ENCODE measurements around the gene NUDT12.

NUDT12 gene

DNA sequence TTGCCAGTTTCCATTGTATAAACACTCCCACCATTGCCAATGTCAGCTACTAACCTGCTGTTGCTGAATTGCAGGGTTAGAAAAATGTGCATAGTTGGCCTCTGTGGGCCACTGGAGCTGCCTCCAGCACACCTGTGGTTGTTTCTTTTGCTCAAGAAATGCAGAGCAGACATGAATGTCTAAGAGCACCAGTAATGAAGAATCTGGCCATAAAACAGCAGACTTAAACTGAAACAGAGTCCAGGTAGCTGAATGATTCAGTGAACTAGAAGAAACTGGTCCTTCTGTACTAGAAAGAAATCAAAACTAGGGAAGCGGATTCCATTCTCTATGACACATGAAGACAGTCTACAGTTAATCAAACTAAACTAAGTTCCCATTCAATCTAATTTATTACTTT lies 48.2 kb downstream of the NUDT12 start:
- Histone ChIP-seq H3K27ac (ENCODE audit: low read depth in 2 of 2, low read length in 2 of 2) (no peak overlapping the region), H3K27me3 (ENCODE audit: control insufficient read depth in 2 of 2, insufficient read depth in 2 of 2, low read length in 2 of 2) (no peaks in the 10 kb centered on the region), H3K36me3 (ENCODE audit: control insufficient read depth in 2 of 2, insufficient read depth in 2 of 2, low read length in 2 of 2) (no peaks in the 10 kb centered on the region), H3K4me3 (ENCODE audit: low read length in 2 of 2) (no peak overlapping the region), H3K9ac (ENCODE audit: low read depth in 1 of 2, low read length in 2 of 2) (no peak overlapping the region), H3K4me1 (ENCODE audit: control insufficient read depth in 2 of 2, insufficient read depth in 2 of 2, low read length in 2 of 2) (peaks cover 2 to 3% of the 10 kb centered on the region in 2 donors), H3K9me3 (ENCODE audit: control insufficient read depth in 2 of 2, low read length in 2 of 2) (no peaks in the 10 kb centered on the region)

DNA sequence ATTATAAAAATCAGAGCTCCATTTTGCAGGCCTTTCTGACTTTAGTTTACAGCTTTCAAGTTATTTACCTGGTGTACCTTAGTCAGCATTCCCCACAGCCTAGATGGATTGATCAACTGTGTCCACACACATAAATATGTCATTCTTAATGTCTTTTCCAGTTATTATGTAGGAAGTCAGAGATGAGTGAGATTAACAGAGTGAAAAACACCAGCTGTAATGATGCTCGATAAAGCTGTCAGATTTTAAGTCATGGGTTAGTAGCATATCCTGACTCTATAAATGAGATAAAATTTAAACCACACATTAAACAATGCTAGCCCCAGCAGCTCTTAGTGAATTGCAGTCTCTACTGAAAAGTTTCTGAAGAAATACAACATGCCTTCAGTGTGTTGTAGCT lies 48.9 kb downstream of the NUDT12 start:
- Histone ChIP-seq H3K36me3 (ENCODE audit: control insufficient read depth in 2 of 2, insufficient read depth in 2 of 2, low read length in 2 of 2) (no peaks in the 10 kb centered on the region), H3K27me3 (ENCODE audit: control insufficient read depth in 2 of 2, insufficient read depth in 2 of 2, low read length in 2 of 2) (no peaks in the 10 kb centered on the region), H3K4me1 (ENCODE audit: control insufficient read depth in 2 of 2, insufficient read depth in 2 of 2, low read length in 2 of 2) (peaks cover 2 to 3% of the 10 kb centered on the region in 2 donors), H3K9me3 (ENCODE audit: control insufficient read depth in 2 of 2, low read length in 2 of 2) (no peaks in the 10 kb centered on the region), H3K27ac (ENCODE audit: low read depth in 2 of 2, low read length in 2 of 2) (no peak overlapping the region), H3K4me3 (ENCODE audit: low read length in 2 of 2) (no peak overlapping the region), H3K9ac (ENCODE audit: low read depth in 1 of 2, low read length in 2 of 2) (no peak overlapping the region)

DNA sequence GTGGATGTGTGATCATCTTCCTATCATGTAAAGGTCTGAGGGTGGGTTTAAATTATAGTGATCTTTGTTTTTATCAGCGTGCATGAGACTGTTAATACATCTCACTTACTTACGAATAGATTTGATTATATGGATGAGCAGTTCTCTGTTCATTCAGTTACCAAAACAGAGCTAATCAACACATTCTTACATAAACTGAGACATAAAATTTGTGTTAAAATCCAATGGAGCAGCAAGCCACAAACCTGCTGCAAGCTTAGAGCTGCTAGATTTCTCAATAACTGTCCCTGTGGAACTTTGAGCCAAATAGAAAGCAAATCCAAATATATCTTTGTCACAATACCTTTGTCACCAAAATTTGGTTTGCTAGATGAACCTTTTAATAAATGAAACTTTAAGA lies 50.1 kb downstream of the NUDT12 start:
- Histone ChIP-seq H3K27me3 (ENCODE audit: control insufficient read depth in 2 of 2, insufficient read depth in 2 of 2, low read length in 2 of 2) (no peaks in the 10 kb centered on the region), H3K4me1 (ENCODE audit: control insufficient read depth in 2 of 2, insufficient read depth in 2 of 2, low read length in 2 of 2) (peaks cover 2 to 3% of the 10 kb centered on the region in 2 donors), H3K9ac (ENCODE audit: low read depth in 1 of 2, low read length in 2 of 2) (no peak overlapping the region), H3K9me3 (ENCODE audit: control insufficient read depth in 2 of 2, low read length in 2 of 2) (no peaks in the 10 kb centered on the region), H3K27ac (ENCODE audit: low read depth in 2 of 2, low read length in 2 of 2) (no peak overlapping the region), H3K4me3 (ENCODE audit: low read length in 2 of 2) (no peak overlapping the region), H3K36me3 (ENCODE audit: control insufficient read depth in 2 of 2, insufficient read depth in 2 of 2, low read length in 2 of 2) (no peaks in the 10 kb centered on the region)

DNA sequence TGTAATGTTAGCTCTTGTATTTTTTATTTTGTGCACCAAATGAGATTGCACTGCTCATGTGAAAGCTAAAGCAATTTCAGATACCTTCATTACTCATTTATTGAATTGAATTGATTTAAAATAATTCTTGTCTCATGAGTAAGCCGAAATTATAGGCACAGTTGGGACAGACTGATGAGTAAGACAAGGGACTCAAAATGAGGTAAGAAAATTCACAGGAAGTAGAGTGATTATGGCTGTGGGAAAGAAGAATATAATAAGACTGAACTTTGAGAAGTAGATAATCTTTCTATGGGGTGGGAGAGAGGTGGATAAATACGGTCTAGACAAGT lies 51.1 kb downstream of the NUDT12 start:
- H3K9me3 ChIP-seq (ENCODE audit: control insufficient read depth in 2 of 2, low read length in 2 of 2), result no peaks in the 10 kb centered on the region
- H3K4me3 ChIP-seq (ENCODE audit: low read length in 2 of 2), result no peak overlapping the region
- no peaks in the 10 kb centered on the region for H3K36me3 ChIP-seq (ENCODE audit: control insufficient read depth in 2 of 2, insufficient read depth in 2 of 2, low read length in 2 of 2)
- H3K27ac ChIP-seq (ENCODE audit: low read depth in 2 of 2, low read length in 2 of 2), result no peak overlapping the region
- peaks cover 2 to 3% of the 10 kb centered on the region in 2 donors for H3K4me1 ChIP-seq (ENCODE audit: control insufficient read depth in 2 of 2, insufficient read depth in 2 of 2, low read length in 2 of 2)
- no peak overlapping the region for H3K9ac ChIP-seq (ENCODE audit: low read depth in 1 of 2, low read length in 2 of 2)
- H3K27me3 ChIP-seq (ENCODE audit: control insufficient read depth in 2 of 2, insufficient read depth in 2 of 2, low read length in 2 of 2), result no peaks in the 10 kb centered on the region

DNA sequence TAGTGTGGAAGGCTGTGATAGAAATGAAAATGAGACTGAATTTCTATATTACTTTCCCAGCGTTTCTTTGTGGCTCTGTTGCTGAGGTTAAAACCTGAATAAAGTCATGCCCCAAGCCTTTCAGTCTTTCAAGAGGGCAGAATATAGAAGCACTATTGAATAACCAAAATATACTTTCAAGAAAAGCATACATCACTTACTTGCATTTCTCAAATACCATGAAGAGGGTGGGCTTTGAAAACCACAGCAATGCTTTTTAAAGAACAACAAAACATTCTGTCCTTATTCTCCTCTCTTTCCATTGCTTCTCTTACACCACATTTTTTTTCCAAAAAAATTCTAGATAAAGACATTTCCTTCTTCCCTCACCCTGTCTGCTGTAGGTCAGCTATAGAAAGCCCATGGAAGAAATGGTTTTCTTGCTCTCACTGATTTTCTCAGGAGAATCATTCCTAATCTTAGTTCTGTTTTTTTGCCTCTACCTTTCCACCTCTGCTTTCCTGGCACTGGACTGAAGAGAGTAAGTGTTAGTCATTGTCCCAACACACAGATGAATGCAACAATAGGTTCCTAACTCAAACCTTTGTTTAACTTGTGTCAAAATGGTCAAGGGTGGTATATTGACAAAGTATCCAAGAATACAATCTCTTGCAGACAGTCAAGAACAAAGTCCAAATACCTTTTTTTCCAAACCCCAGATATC lies 51.6 kb downstream of the NUDT12 start:
- no peak overlapping the region for H3K27ac ChIP-seq (ENCODE audit: low read depth in 2 of 2, low read length in 2 of 2)

DNA sequence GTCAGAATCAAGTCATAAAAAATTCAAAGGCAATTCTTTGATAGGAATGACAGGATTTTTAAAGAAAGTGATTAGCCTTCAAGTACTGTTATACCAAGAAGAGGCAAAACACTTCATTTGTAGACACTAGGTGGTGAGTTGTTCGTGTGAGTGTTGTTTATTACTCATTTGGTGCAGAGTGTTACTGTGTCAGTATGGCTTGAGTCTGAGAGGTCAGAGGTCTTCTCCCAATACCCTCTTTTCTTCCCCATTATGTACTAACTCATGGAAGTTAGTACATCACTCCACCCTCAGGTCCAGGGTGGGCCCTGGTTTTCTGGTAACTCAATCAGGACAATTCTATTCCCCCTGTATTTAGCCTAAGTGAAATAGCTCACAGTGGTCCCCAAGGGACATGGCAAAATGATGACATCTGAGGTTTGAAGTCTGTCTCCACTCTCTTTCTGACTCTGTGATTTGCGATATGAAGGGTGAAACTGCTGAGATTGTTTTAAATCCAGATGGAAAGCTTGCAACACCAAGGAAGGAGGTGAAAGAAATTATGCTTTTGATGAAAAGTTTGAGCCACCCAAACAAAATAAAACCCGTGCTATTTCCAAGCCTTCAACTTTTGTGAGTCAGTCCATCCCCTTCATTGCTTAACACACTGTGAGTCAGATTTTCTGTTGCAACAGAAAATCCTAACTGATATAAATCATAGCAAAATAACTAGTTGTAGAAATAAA lies 56.8 kb downstream of the NUDT12 start:
- H3K9ac ChIP-seq (ENCODE audit: low read depth in 1 of 2, low read length in 2 of 2), result no peak overlapping the region
- H3K27ac ChIP-seq (ENCODE audit: low read depth in 2 of 2, low read length in 2 of 2), result no peak overlapping the region
- H3K4me3 ChIP-seq (ENCODE audit: low read length in 2 of 2), result no peak overlapping the region
- no peaks in the 10 kb centered on the region for H3K27me3 ChIP-seq (ENCODE audit: control insufficient read depth in 2 of 2, insufficient read depth in 2 of 2, low read length in 2 of 2)
- H3K9me3 ChIP-seq (ENCODE audit: control insufficient read depth in 2 of 2, low read length in 2 of 2), result peaks cover 0 to 3% of the 10 kb centered on the region in 2 donors
- H3K4me1 ChIP-seq (ENCODE audit: control insufficient read depth in 2 of 2, insufficient read depth in 2 of 2, low read length in 2 of 2), result no peaks in the 10 kb centered on the region
- no peaks in the 10 kb centered on the region for H3K36me3 ChIP-seq (ENCODE audit: control insufficient read depth in 2 of 2, insufficient read depth in 2 of 2, low read length in 2 of 2)

More for the DNA sequence above, 51.6 kb downstream of the NUDT12 start:
- no peaks in the 10 kb centered on the region for H3K36me3 ChIP-seq (ENCODE audit: control insufficient read depth in 2 of 2, insufficient read depth in 2 of 2, low read length in 2 of 2)
- no peaks in the 10 kb centered on the region for H3K27me3 ChIP-seq (ENCODE audit: control insufficient read depth in 2 of 2, insufficient read depth in 2 of 2, low read length in 2 of 2)
- no peaks in the 10 kb centered on the region for H3K9me3 ChIP-seq (ENCODE audit: control insufficient read depth in 2 of 2, low read length in 2 of 2)
- no peak overlapping the region for H3K4me3 ChIP-seq (ENCODE audit: low read length in 2 of 2)
- H3K9ac ChIP-seq (ENCODE audit: low read depth in 1 of 2, low read length in 2 of 2), result no peak overlapping the region
- peaks cover 2 to 3% of the 10 kb centered on the region in 2 donors for H3K4me1 ChIP-seq (ENCODE audit: control insufficient read depth in 2 of 2, insufficient read depth in 2 of 2, low read length in 2 of 2)

DNA sequence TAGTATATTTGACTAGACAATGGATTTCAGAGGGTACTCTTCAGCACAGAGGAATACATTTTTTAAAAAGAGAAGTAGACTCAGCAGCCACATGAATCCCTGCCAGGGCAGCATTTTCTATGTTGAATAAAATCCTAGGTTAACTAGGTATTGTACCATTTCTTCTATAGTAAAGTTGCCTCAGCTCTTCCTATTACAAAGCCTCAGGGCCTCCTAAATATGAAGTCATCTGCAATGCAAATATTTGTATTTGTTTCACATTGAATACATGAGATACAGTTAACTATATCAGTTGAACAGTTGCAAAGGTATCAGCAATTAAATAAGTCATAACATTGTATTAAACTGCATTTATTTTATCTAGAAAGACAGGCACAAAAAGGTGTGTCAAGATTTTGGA lies 59.5 kb downstream of the NUDT12 start:
- Histone ChIP-seq H3K36me3 (ENCODE audit: control insufficient read depth in 2 of 2, insufficient read depth in 2 of 2, low read length in 2 of 2) (no peaks in the 10 kb centered on the region), H3K4me1 (ENCODE audit: control insufficient read depth in 2 of 2, insufficient read depth in 2 of 2, low read length in 2 of 2) (no peaks in the 10 kb centered on the region), H3K9me3 (ENCODE audit: control insufficient read depth in 2 of 2, low read length in 2 of 2) (peaks cover 0 to 3% of the 10 kb centered on the region in 2 donors), H3K27ac (ENCODE audit: low read depth in 2 of 2, low read length in 2 of 2) (no peak overlapping the region), H3K9ac (ENCODE audit: low read depth in 1 of 2, low read length in 2 of 2) (no peak overlapping the region), H3K27me3 (ENCODE audit: control insufficient read depth in 2 of 2, insufficient read depth in 2 of 2, low read length in 2 of 2) (no peaks in the 10 kb centered on the region), H3K4me3 (ENCODE audit: low read length in 2 of 2) (no peak overlapping the region)

DNA sequence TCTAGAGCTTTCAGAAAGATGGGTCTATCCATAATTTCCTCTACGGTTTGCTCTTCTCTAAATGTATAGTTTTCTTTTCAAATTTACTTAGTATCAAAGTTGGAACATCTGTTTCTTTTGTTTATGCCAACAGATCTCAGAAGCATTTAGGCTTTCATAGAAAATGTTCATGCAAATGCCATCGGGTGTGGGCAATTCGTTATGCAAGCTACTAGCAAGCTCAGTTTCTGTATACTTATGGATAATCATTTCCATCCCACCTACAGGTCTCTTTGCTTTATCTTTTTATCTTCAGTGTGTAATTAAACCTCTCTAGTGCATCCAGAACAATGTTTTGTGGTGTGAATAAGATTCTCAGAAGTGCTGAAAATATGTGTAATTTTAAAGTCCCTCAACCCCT lies 59.9 kb downstream of the NUDT12 start:
- H3K27me3 ChIP-seq (ENCODE audit: control insufficient read depth in 2 of 2, insufficient read depth in 2 of 2, low read length in 2 of 2), result no peaks in the 10 kb centered on the region
- H3K36me3 ChIP-seq (ENCODE audit: control insufficient read depth in 2 of 2, insufficient read depth in 2 of 2, low read length in 2 of 2), result no peaks in the 10 kb centered on the region
- H3K4me1 ChIP-seq (ENCODE audit: control insufficient read depth in 2 of 2, insufficient read depth in 2 of 2, low read length in 2 of 2), result no peaks in the 10 kb centered on the region
- no peak overlapping the region for H3K4me3 ChIP-seq (ENCODE audit: low read length in 2 of 2)
- peaks cover 0 to 3% of the 10 kb centered on the region in 2 donors for H3K9me3 ChIP-seq (ENCODE audit: control insufficient read depth in 2 of 2, low read length in 2 of 2)
- H3K9ac ChIP-seq (ENCODE audit: low read depth in 1 of 2, low read length in 2 of 2), result no peak overlapping the region
- no peak overlapping the region for H3K27ac ChIP-seq (ENCODE audit: low read depth in 2 of 2, low read length in 2 of 2)
